Endothelial cell of umbilical vein (primary cell): ENCODE results near the gene MAGEA10. TPM values are rescaled to one million over a fixed set of nuclear protein-coding genes. Genes with fewer than 3 reads are reported as not detected.
"Not testable (repeated sequence)": the region's sequence is repeated elsewhere in the genome, so short reads cannot be mapped to it uniquely, and the experiment has no call there.

ENCODE experiments used
- BruUV-seq: library from RNA; stranded (reverse); fragments of 400-500 nt; replicated peaks from 2 replicates; lab custom pipeline; 2021; lab: Mats Ljungman, UMichigan
- CTCF ChIA-PET: fragments of 300-600, 350-600 bp; sonication (Branson Sonifier 250); formaldehyde crosslinking; loops from one replicate; lab custom pipeline; 2021; ENCODE audit warnings: antibody characterized with exemption, inconsistent platforms; lab: Charles Lee
- POLR2A ChIA-PET: fragments of 300-600, 350-600 bp; sonication (Branson Sonifier 250); formaldehyde crosslinking; loops from one replicate; lab custom pipeline; 2021; ENCODE audit warnings: antibody characterized with exemption, inconsistent platforms; lab: Charles Lee
- DNase-seq: peaks from one replicate; pipeline ENCODE4 v3.0.0-alpha.2; 2011; ENCODE audit warnings: low read depth, low spot score
- FAIRE-seq: peaks from 2 replicates; lab custom pipeline; 2011; peaks lifted over from hg19 to GRCh38; lab: Jason Lieb, UNC
- H2AFZ ChIP-seq: 2 replicates; pipeline ENCODE4 v1.6.0; 2012; ENCODE audit warnings: low read depth, low read length, control low read depth, inconsistent platforms
- H3K27ac ChIP-seq: 2 replicates; pipeline ENCODE4 v1.5.1; 2011; ENCODE audit warnings: low read depth, mild to moderate bottlenecking, control low read depth, low read length, moderate library complexity; ENCODE audit not compliant: insufficient read depth
- H3K27me3 ChIP-seq, 2 experiments: 2 replicates each; pipeline versions ENCODE4 v1.6.0 to v1.6.1; 2011; ENCODE audit warnings: low read length in 2 of 2, mixed read lengths in 1 of 2; ENCODE audit not compliant: control insufficient read depth in 2 of 2, insufficient read depth in 2 of 2
- H3K36me3 ChIP-seq, 2 experiments: 2 replicates in 1 of 2; 3 replicates in 1 of 2; pipeline ENCODE4 v1.5.1; 2011; ENCODE audit warnings: low read length in 2 of 2, mild to moderate bottlenecking in 1 of 2, moderate library complexity in 1 of 2; ENCODE audit not compliant: control insufficient read depth in 2 of 2, insufficient read depth in 2 of 2; ENCODE audit errors: extremely low read depth in 1 of 2
- H3K4me1 ChIP-seq: 3 replicates; pipeline ENCODE4 v1.5.1; 2011; ENCODE audit warnings: mild to moderate bottlenecking, low read length; ENCODE audit not compliant: control insufficient read depth, insufficient read depth; ENCODE audit errors: extremely low read depth
- H3K4me2 ChIP-seq: 2 replicates; pipeline ENCODE4 v1.6.1; 2011; ENCODE audit warnings: low read length, control low read depth, mixed read lengths; ENCODE audit not compliant: insufficient read depth
- H3K4me3 ChIP-seq, 3 experiments: fragments of 200-600 bp in 1 of 3; sonication (generic), shearing (Covaris generic) in 1 of 3; replicated peaks in 1 of 3; 2 replicates each; pipeline ENCODE4 v1.5.1; 2011 to 2016; ENCODE audit warnings: control low read depth in 3 of 3, low read length in 3 of 3, mild to moderate bottlenecking in 2 of 3, inconsistent platforms in 1 of 3, low read depth in 1 of 3, moderate library complexity in 1 of 3; ENCODE audit not compliant: insufficient read depth in 1 of 3
- H3K79me2 ChIP-seq: 2 replicates; pipeline ENCODE4 v1.6.0; 2012; ENCODE audit warnings: low read length, inconsistent platforms; ENCODE audit not compliant: control insufficient read depth, insufficient read depth
- H3K9ac ChIP-seq: replicated peaks from 2 replicates; pipeline ENCODE3; 2011; ENCODE audit warnings: low read length, control low read depth; ENCODE audit not compliant: insufficient read depth; ENCODE audit errors: extremely low read depth
- H3K9me1 ChIP-seq: replicated peaks from 3 replicates; pipeline ENCODE4 v1.6.0; 2011; ENCODE audit warnings: mild to moderate bottlenecking, low read length; ENCODE audit not compliant: control insufficient read depth, insufficient read depth; ENCODE audit errors: extremely low read depth
- H3K9me3 ChIP-seq: replicated peaks from 2 replicates; pipeline ENCODE4 v1.5.1; 2012; ENCODE audit warnings: low read length, inconsistent platforms; ENCODE audit not compliant: control insufficient read depth, insufficient read depth
- H4K20me1 ChIP-seq: replicated peaks from 2 replicates; pipeline ENCODE3; 2011; ENCODE audit warnings: mild to moderate bottlenecking, low read length; ENCODE audit not compliant: control insufficient read depth, insufficient read depth; ENCODE audit errors: extremely low read depth
- CTCF ChIP-seq, 2 donors: IDR thresholded peaks; 1 replicate in 1 of 2; 2 replicates in 1 of 2; pipeline ENCODE4 v1.5.1; 2011; ENCODE audit warnings: low read length in 2 of 2, mild to moderate bottlenecking in 2 of 2, moderate library complexity in 2 of 2, control low read depth in 1 of 2, inconsistent platforms in 1 of 2, low read depth in 1 of 2; ENCODE audit not compliant: insufficient read depth in 1 of 2; ENCODE audit errors: extremely low read depth in 1 of 2
- EZH2 ChIP-seq: IDR thresholded peaks from 2 replicates; pipeline ENCODE4 v1.6.1; 2012; ENCODE audit warnings: borderline replicate concordance, low read depth, mild to moderate bottlenecking, moderate library complexity, low read length, inconsistent platforms; ENCODE audit not compliant: severe bottlenecking
- FOS ChIP-seq: IDR thresholded peaks from 2 replicates; pipeline ENCODE4 v1.6.1; 2011; ENCODE audit warnings: mild to moderate bottlenecking, low read length, moderate library complexity, borderline replicate concordance; ENCODE audit not compliant: insufficient read depth
- GATA2 ChIP-seq: IDR thresholded peaks from 2 replicates; pipeline ENCODE4 v1.7.0; 2011; ENCODE audit warnings: low read depth, mild to moderate bottlenecking, moderate library complexity, mixed read lengths, low read length; ENCODE audit not compliant: insufficient read length, insufficient read depth
- JUN ChIP-seq: IDR thresholded peaks from 2 replicates; pipeline ENCODE4 v1.6.1; 2011; ENCODE audit warnings: borderline replicate concordance, low read depth; ENCODE audit not compliant: insufficient read length, insufficient read depth
- MAX ChIP-seq: IDR thresholded peaks from 2 replicates; pipeline ENCODE4 v1.6.1; 2011; ENCODE audit not compliant: insufficient read depth, insufficient read length
- MYC ChIP-seq: IDR thresholded peaks from one replicate; pipeline ENCODE4 v1.6.1; 2011; ENCODE audit warnings: mild to moderate bottlenecking, low read depth, low read length
- POLR2A ChIP-seq: IDR thresholded peaks from 2 replicates; pipeline ENCODE4 v1.6.1; 2012; ENCODE audit warnings: low read depth, mild to moderate bottlenecking, control low read depth, low read length
- POLR2AphosphoS5 ChIP-seq: IDR thresholded peaks from 2 replicates; pipeline ENCODE4 v1.6.1; 2012; ENCODE audit warnings: low read depth, mild to moderate bottlenecking, control low read depth, low read length, moderate library complexity; ENCODE audit not compliant: insufficient read depth
- dilution Hi-C: fragments of 300-500 bp; cut with MboI; formaldehyde crosslinking; loops from one replicate; pipeline ENCODE4 v1.15.0; 2019; ENCODE audit warnings: low sequenced_read_pairs; ENCODE audit not compliant: extremely low pct_ligation_motif_present
- intact Hi-C: fragments of 100-400 bp; cut with micrococcal nuclease; formaldehyde crosslinking; loops from one replicate; pipeline ENCODE4 v1.10.0; 2022
- polyA plus RNA-seq, 4 experiments: library from polyadenylated mRNA; depleted of rRNA in 3 of 4; stranded (reverse) in 3 of 4; unstranded in 1 of 4; fragments of >200 nt; gene quantifications; 2 replicates each; pipeline versions ENCODE4 v1.2.1 to v1.2.3, GENCODE V29; 2011 to 2012; ENCODE audit warnings: missing spikeins in 1 of 4
- total RNA-seq: library from RNA; stranded (reverse); gene quantifications from 2 replicates; pipeline ENCODE4 v1.2.3, GENCODE V29; 2021

Gene MAGEA10
- total and polyA plus RNA-seq, 2 donors (not counting 3 experiments of a cell fraction or from before 2014, with no cell fraction given) = not detected

GRCh38 chrX:152131525-152131924 is 6.9 kb downstream of the MAGEA10 start:
- dilution Hi-C loops (no loop called here), intact Hi-C loops (no loop called here)
- Histone ChIP-seq H3K4me3 (no peak overlapping the region), H3K4me1 (no peaks in the 10 kb centered on the region), H3K79me2 (no peaks in the 10 kb centered on the region), H4K20me1 (no peaks in the 10 kb centered on the region), H3K27me3 (no peaks in the 10 kb centered on the region), H3K9me3 (no peaks in the 10 kb centered on the region), H3K9me1 (no peaks in the 10 kb centered on the region), H2AFZ (no peak overlapping the region), H3K4me2 (no peak overlapping the region), H3K27ac (no peak overlapping the region), H3K9ac (no peak overlapping the region), H3K36me3 (no peaks in the 10 kb centered on the region)
- TF ChIP-seq JUN = no peak
- no peak for TF ChIP-seq MYC
- no peak for TF ChIP-seq MAX
- TF ChIP-seq EZH2 = no peak
- no peak for TF ChIP-seq FOS
- no peak for TF ChIP-seq CTCF (IDR thresholded peaks at IDR 0.05; ENCODE audit: extremely low read depth in 1 of 2, insufficient read depth in 1 of 2, low read depth in 1 of 2, low read length in 2 of 2)
- no peak for TF ChIP-seq GATA2
- no peak for TF ChIP-seq POLR2AphosphoS5
- TF ChIP-seq POLR2A = no peak
- DNase-seq (no peak), FAIRE-seq (no peak)
- CTCF ChIA-PET = no interaction called here
- BruUV-seq = no TSS peak
- POLR2A ChIA-PET = no interaction called here

GRCh38 chrX:152129069-152129844 is 9.1 kb downstream of the MAGEA10 start:
- H3K27ac ChIP-seq, H3K27me3 ChIP-seq, H3K9ac ChIP-seq, H3K36me3 ChIP-seq, H2AFZ ChIP-seq, H3K9me3 ChIP-seq, H4K20me1 ChIP-seq, dilution Hi-C loops, BruUV-seq, H3K9me1 ChIP-seq, H3K4me3 ChIP-seq, FAIRE-seq, H3K4me1 ChIP-seq, intact Hi-C loops, H3K4me2 ChIP-seq, CTCF ChIA-PET, H3K79me2 ChIP-seq, DNase-seq, POLR2A ChIA-PET: not testable (repeated sequence)
